Measurements from ENCODE around the gene XPNPEP2. TPM values are rescaled to one million over a fixed set of nuclear protein-coding genes. Genes with fewer than 3 reads are reported as not detected.

Gene XPNPEP2
- polyA plus RNA-seq, 4 donors: 27.0 to 744 (median 53.7) TPM

GRCh38 chrX:129748305-129748704 is 9.5 kb downstream of the XPNPEP2 start:
- no peak for FAIRE-seq
- WGBS, 3 donors: 63 to 70% (median 64%) methylated on average over 4 of the region's 4 CpGs
- no peak for DNase-seq
- Histone ChIP-seq H3K27me3 (ENCODE audit: control insufficient read depth in 3 of 3, insufficient read depth in 3 of 3, low read length in 3 of 3) (no peaks in the 10 kb centered on the region), H3K36me3 (ENCODE audit: control insufficient read depth in 3 of 3, insufficient read depth in 2 of 3, low read depth in 1 of 3, low read length in 3 of 3) (peaks cover 0 to 59% (median 0%) of the 10 kb centered on the region in 3 donors), H3K4me3 (ENCODE audit: low read depth in 1 of 3, low read length in 3 of 3) (no peak overlapping the region), H3K27ac (ENCODE audit: low read depth in 1 of 3, low read length in 2 of 3) (peak overlapping the region in 1 of 3 donors; percentile 11), H3K9me3 (ENCODE audit: control insufficient read depth in 2 of 2, insufficient read depth in 1 of 2, low read depth in 1 of 2, low read length in 1 of 2) (no peaks in the 10 kb centered on the region), H3K4me1 (ENCODE audit: control insufficient read depth in 3 of 3, insufficient read depth in 2 of 3, low read depth in 1 of 3, low read length in 2 of 3) (no peaks in the 10 kb centered on the region)

- Histone ChIP-seq H3K36me3 (ENCODE audit: control insufficient read depth in 3 of 3, insufficient read depth in 2 of 3, low read depth in 1 of 3, low read length in 3 of 3) (peaks cover 0 to 55% (median 0%) of the 10 kb centered on the region in 3 donors), H3K4me3 (ENCODE audit: low read depth in 1 of 3, low read length in 3 of 3) (no peak overlapping the region), H3K9me3 (ENCODE audit: control insufficient read depth in 2 of 2, insufficient read depth in 1 of 2, low read depth in 1 of 2, low read length in 1 of 2) (no peaks in the 10 kb centered on the region), H3K4me1 (ENCODE audit: control insufficient read depth in 3 of 3, insufficient read depth in 2 of 3, low read depth in 1 of 3, low read length in 2 of 3) (no peaks in the 10 kb centered on the region), H3K27ac (ENCODE audit: low read depth in 1 of 3, low read length in 2 of 3) (no peak overlapping the region), H3K27me3 (ENCODE audit: control insufficient read depth in 3 of 3, insufficient read depth in 3 of 3, low read length in 3 of 3) (no peaks in the 10 kb centered on the region)
- no peak for DNase-seq
- no peak for FAIRE-seq
- WGBS, 3 donors: 56 to 87% (median 76%) methylated on average over 2 of the region's 2 CpGs
Measured at GRCh38 chrX:129749069-129749468, 10.3 kb downstream of the XPNPEP2 start.

GRCh38 chrX:129750971-129751370 is 12.2 kb downstream of the XPNPEP2 start:
- no peaks in the 10 kb centered on the region for H3K4me1 ChIP-seq (ENCODE audit: control insufficient read depth in 3 of 3, insufficient read depth in 2 of 3, low read depth in 1 of 3, low read length in 2 of 3)
- whole genome bisulfite sequencing, 3 donors: 89 to 94% (median 90%) methylated on average over 8 of the region's 8 CpGs
- no peaks in the 10 kb centered on the region for H3K9me3 ChIP-seq (ENCODE audit: control insufficient read depth in 2 of 2, insufficient read depth in 1 of 2, low read depth in 1 of 2, low read length in 1 of 2)
- no peak for DNase-seq
- no peak overlapping the region for H3K4me3 ChIP-seq (ENCODE audit: low read depth in 1 of 3, low read length in 3 of 3)
- H3K27ac ChIP-seq (ENCODE audit: low read depth in 1 of 3, low read length in 2 of 3): no peak overlapping the region
- H3K27me3 ChIP-seq (ENCODE audit: control insufficient read depth in 3 of 3, insufficient read depth in 3 of 3, low read length in 3 of 3): no peaks in the 10 kb centered on the region
- FAIRE-seq: no peak
- peaks cover 0 to 56% (median 0%) of the 10 kb centered on the region in 3 donors for H3K36me3 ChIP-seq (ENCODE audit: control insufficient read depth in 3 of 3, insufficient read depth in 2 of 3, low read depth in 1 of 3, low read length in 3 of 3)

- Histone ChIP-seq H3K27ac (ENCODE audit: low read depth in 1 of 3, low read length in 2 of 3) (no peak overlapping the region), H3K27me3 (ENCODE audit: control insufficient read depth in 3 of 3, insufficient read depth in 3 of 3, low read length in 3 of 3) (no peaks in the 10 kb centered on the region), H3K4me3 (ENCODE audit: low read depth in 1 of 3, low read length in 3 of 3) (no peak overlapping the region), H3K4me1 (ENCODE audit: control insufficient read depth in 3 of 3, insufficient read depth in 2 of 3, low read depth in 1 of 3, low read length in 2 of 3) (no peaks in the 10 kb centered on the region), H3K36me3 (ENCODE audit: control insufficient read depth in 3 of 3, insufficient read depth in 2 of 3, low read depth in 1 of 3, low read length in 3 of 3) (peaks cover 0 to 66% (median 2%) of the 10 kb centered on the region in 3 donors), H3K9me3 (ENCODE audit: control insufficient read depth in 2 of 2, insufficient read depth in 1 of 2, low read depth in 1 of 2, low read length in 1 of 2) (no peaks in the 10 kb centered on the region)
- no peak for DNase-seq
- FAIRE-seq: no peak
- 49 to 80% (median 72%) methylated on average over 20 to 22 of the region's 22 CpGs for WGBS, 3 donors
Measured at GRCh38 chrX:129754056-129755024, 15.6 kb downstream of the XPNPEP2 start.

GRCh38 chrX:129755779-129756650 is 17.2 kb downstream of the XPNPEP2 start:
- H3K27me3 ChIP-seq (ENCODE audit: control insufficient read depth in 3 of 3, insufficient read depth in 3 of 3, low read length in 3 of 3): no peaks in the 10 kb centered on the region
- H3K4me3 ChIP-seq (ENCODE audit: low read depth in 1 of 3, low read length in 3 of 3): no peak overlapping the region
- H3K27ac ChIP-seq (ENCODE audit: low read depth in 1 of 3, low read length in 2 of 3): no peak overlapping the region
- H3K4me1 ChIP-seq (ENCODE audit: control insufficient read depth in 3 of 3, insufficient read depth in 2 of 3, low read depth in 1 of 3, low read length in 2 of 3): no peaks in the 10 kb centered on the region
- DNase-seq: no peak
- H3K9me3 ChIP-seq (ENCODE audit: control insufficient read depth in 2 of 2, insufficient read depth in 1 of 2, low read depth in 1 of 2, low read length in 1 of 2): no peaks in the 10 kb centered on the region
- peaks cover 0 to 74% (median 2%) of the 10 kb centered on the region in 3 donors for H3K36me3 ChIP-seq (ENCODE audit: control insufficient read depth in 3 of 3, insufficient read depth in 2 of 3, low read depth in 1 of 3, low read length in 3 of 3)
- WGBS, 3 donors: 75 to 78% (median 77%) methylated on average over 13 to 18 of the region's 18 CpGs
- no peak for FAIRE-seq

- Histone ChIP-seq H3K27ac (ENCODE audit: low read depth in 1 of 3, low read length in 2 of 3) (peak overlapping the region in 1 of 3 donors; percentile 43), H3K4me1 (ENCODE audit: control insufficient read depth in 3 of 3, insufficient read depth in 2 of 3, low read depth in 1 of 3, low read length in 2 of 3) (no peaks in the 10 kb centered on the region), H3K9me3 (ENCODE audit: control insufficient read depth in 2 of 2, insufficient read depth in 1 of 2, low read depth in 1 of 2, low read length in 1 of 2) (no peaks in the 10 kb centered on the region), H3K27me3 (ENCODE audit: control insufficient read depth in 3 of 3, insufficient read depth in 3 of 3, low read length in 3 of 3) (no peaks in the 10 kb centered on the region), H3K4me3 (ENCODE audit: low read depth in 1 of 3, low read length in 3 of 3) (no peak overlapping the region), H3K36me3 (ENCODE audit: control insufficient read depth in 3 of 3, insufficient read depth in 2 of 3, low read depth in 1 of 3, low read length in 3 of 3) (peaks cover 0 to 70% (median 2%) of the 10 kb centered on the region in 3 donors)
- WGBS, 3 donors: 54 to 67% (median 57%) methylated on average over 14 of the region's 14 CpGs
- no peak for FAIRE-seq
- peak in 1 of 2 donors; percentile 43 for DNase-seq
Measured at GRCh38 chrX:129759576-129760061, 20.8 kb downstream of the XPNPEP2 start.

GRCh38 chrX:129760155-129760554 is 21.4 kb downstream of the XPNPEP2 start:
- H3K27ac ChIP-seq (ENCODE audit: low read depth in 1 of 3, low read length in 2 of 3): peak overlapping the region in 1 of 3 donors; percentile 22
- H3K9me3 ChIP-seq (ENCODE audit: control insufficient read depth in 2 of 2, insufficient read depth in 1 of 2, low read depth in 1 of 2, low read length in 1 of 2): no peaks in the 10 kb centered on the region
- no peak overlapping the region for H3K4me3 ChIP-seq (ENCODE audit: low read depth in 1 of 3, low read length in 3 of 3)
- 55 to 60% (median 58%) methylated on average over 8 to 9 of the region's 9 CpGs for WGBS, 3 donors
- H3K36me3 ChIP-seq (ENCODE audit: control insufficient read depth in 3 of 3, insufficient read depth in 2 of 3, low read depth in 1 of 3, low read length in 3 of 3): peaks cover 0 to 65% (median 2%) of the 10 kb centered on the region in 3 donors
- H3K4me1 ChIP-seq (ENCODE audit: control insufficient read depth in 3 of 3, insufficient read depth in 2 of 3, low read depth in 1 of 3, low read length in 2 of 3): no peaks in the 10 kb centered on the region
- no peak for FAIRE-seq
- no peak for DNase-seq
- H3K27me3 ChIP-seq (ENCODE audit: control insufficient read depth in 3 of 3, insufficient read depth in 3 of 3, low read length in 3 of 3): no peaks in the 10 kb centered on the region

GRCh38 chrX:129760981-129761380 is 22.2 kb downstream of the XPNPEP2 start:
- FAIRE-seq (no peak), DNase-seq (no peak)
- peak overlapping the region in 1 of 3 donors; percentile 2 for H3K27ac ChIP-seq (ENCODE audit: low read depth in 1 of 3, low read length in 2 of 3)
- no peak overlapping the region for H3K4me3 ChIP-seq (ENCODE audit: low read depth in 1 of 3, low read length in 3 of 3)
- peaks cover 0 to 56% (median 2%) of the 10 kb centered on the region in 3 donors for H3K36me3 ChIP-seq (ENCODE audit: control insufficient read depth in 3 of 3, insufficient read depth in 2 of 3, low read depth in 1 of 3, low read length in 3 of 3)
- no peaks in the 10 kb centered on the region for H3K4me1 ChIP-seq (ENCODE audit: control insufficient read depth in 3 of 3, insufficient read depth in 2 of 3, low read depth in 1 of 3, low read length in 2 of 3)
- WGBS, 3 donors: 86 to 97% (median 89%) methylated on average over 4 to 6 of the region's 6 CpGs
- H3K27me3 ChIP-seq (ENCODE audit: control insufficient read depth in 3 of 3, insufficient read depth in 3 of 3, low read length in 3 of 3): no peaks in the 10 kb centered on the region
- H3K9me3 ChIP-seq (ENCODE audit: control insufficient read depth in 2 of 2, insufficient read depth in 1 of 2, low read depth in 1 of 2, low read length in 1 of 2): no peaks in the 10 kb centered on the region

All from small intestine (tissue), 7 donors.